ENCODE data around the gene ZDHHC17.
"Not testable (repeated sequence)": the region's sequence is repeated elsewhere in the genome, so short reads cannot be mapped to it uniquely, and the experiment has no call there.

The ZDHHC17 gene

GRCh38 chr12:76763746-76764675, at the start of gene ZDHHC17:
TSS of gene ZDHHC17 (plus strand) at chr12:76764115. CDS start at chr12:76764237, 122 bp downstream.
- peak; percentile 94 for DNase-seq

GRCh38 chr12:76714415-76714814, 49.5 kb upstream of the ZDHHC17 start:
- no peak for DNase-seq

- DNase-seq: no peak
Observed at GRCh38 chr12:76714861-76715260, 49.1 kb upstream of the ZDHHC17 start.

- DNase-seq: no peak
Observed at GRCh38 chr12:76715332-76715731, 48.6 kb upstream of the ZDHHC17 start.

- no peak for DNase-seq
Observed at GRCh38 chr12:76717314-76717713, 46.6 kb upstream of the ZDHHC17 start.

GRCh38 chr12:76719171-76720041, 44.5 kb upstream of the ZDHHC17 start:
- no peak for DNase-seq

- DNase-seq: no peak
Observed at GRCh38 chr12:76720068-76720467, 43.8 kb upstream of the ZDHHC17 start.

- no peak for DNase-seq
Observed at GRCh38 chr12:76726626-76727025, 37.3 kb upstream of the ZDHHC17 start.

- DNase-seq: not testable (repeated sequence)
Observed at GRCh38 chr12:76732188-76732587, 31.7 kb upstream of the ZDHHC17 start.

GRCh38 chr12:76737689-76738088, 26.2 kb upstream of the ZDHHC17 start:
- DNase-seq: not testable (repeated sequence)

GRCh38 chr12:76738824-76739579, 24.9 kb upstream of the ZDHHC17 start:
- no peak for DNase-seq

- no peak for DNase-seq
Observed at GRCh38 chr12:76739896-76740295, 24.0 kb upstream of the ZDHHC17 start.

GRCh38 chr12:76740501-76740900, 23.4 kb upstream of the ZDHHC17 start:
- DNase-seq: no peak

- DNase-seq: no peak
Observed at GRCh38 chr12:76745343-76745742, 18.6 kb upstream of the ZDHHC17 start.

GRCh38 chr12:76746516-76746915, 17.4 kb upstream of the ZDHHC17 start:
- DNase-seq: no peak

GRCh38 chr12:76747245-76747644, 16.7 kb upstream of the ZDHHC17 start:
- DNase-seq: no peak

GRCh38 chr12:76755829-76756379, 8.0 kb upstream of the ZDHHC17 start:
- no peak for DNase-seq

GRCh38 chr12:76757694-76758093, 6.2 kb upstream of the ZDHHC17 start:
- DNase-seq: no peak

GRCh38 chr12:76762601-76762980, 1.3 kb upstream of the ZDHHC17 start:
- DNase-seq: no peak

GRCh38 chr12:76764856-76765255, 941 bp downstream of the ZDHHC17 start:
- peak; percentile 3 for DNase-seq

- DNase-seq: no peak
Observed at GRCh38 chr12:76765598-76765997, 1.7 kb downstream of the ZDHHC17 start.

- DNase-seq: no peak
Observed at GRCh38 chr12:76766161-76766560, 2.2 kb downstream of the ZDHHC17 start.

GRCh38 chr12:76768576-76768975, 4.7 kb downstream of the ZDHHC17 start:
- DNase-seq: no peak

Data from CD4-positive, alpha-beta T cell treated with Interleukin-6 for 4 hours (primary cell).